GM10266 (cell line): Measurements from ENCODE around the gene TSPAN7.

Experiments used
- DNase-seq: peaks from one replicate; pipeline ENCODE4 v3.0.0; 2012; ENCODE audit errors: extremely low spot score
- TF ChIP-seq, protein P1 (sequence below): IDR thresholded peaks from 2 replicates; pipeline ENCODE4 v1.5.1; 2012; ENCODE audit warnings: mild to moderate bottlenecking, low read depth; ENCODE audit not compliant: control insufficient read depth, insufficient read depth; ENCODE audit errors: missing control alignments

The TSPAN7 gene

DNA sequence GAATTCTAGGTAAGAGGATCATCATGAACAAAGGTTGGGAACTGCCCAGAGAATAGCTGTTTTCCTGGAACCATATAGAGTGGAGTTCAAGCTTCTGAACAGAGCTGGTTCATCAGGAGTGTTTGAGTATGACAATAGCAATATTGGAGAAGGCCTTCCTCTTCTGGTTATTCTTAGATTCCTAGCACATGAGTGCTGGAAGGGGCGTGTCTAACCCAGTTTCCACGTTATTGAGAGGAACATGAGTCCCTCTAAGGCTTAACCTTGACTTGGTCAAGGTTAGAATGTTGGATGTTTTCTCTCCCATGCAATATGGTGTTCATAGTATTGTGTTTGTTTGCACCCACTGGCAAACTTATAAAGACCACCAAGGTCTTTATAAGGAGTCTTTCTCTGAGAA is 101.3 kb downstream of the TSPAN7 start:
- TF ChIP-seq, protein P1, sequence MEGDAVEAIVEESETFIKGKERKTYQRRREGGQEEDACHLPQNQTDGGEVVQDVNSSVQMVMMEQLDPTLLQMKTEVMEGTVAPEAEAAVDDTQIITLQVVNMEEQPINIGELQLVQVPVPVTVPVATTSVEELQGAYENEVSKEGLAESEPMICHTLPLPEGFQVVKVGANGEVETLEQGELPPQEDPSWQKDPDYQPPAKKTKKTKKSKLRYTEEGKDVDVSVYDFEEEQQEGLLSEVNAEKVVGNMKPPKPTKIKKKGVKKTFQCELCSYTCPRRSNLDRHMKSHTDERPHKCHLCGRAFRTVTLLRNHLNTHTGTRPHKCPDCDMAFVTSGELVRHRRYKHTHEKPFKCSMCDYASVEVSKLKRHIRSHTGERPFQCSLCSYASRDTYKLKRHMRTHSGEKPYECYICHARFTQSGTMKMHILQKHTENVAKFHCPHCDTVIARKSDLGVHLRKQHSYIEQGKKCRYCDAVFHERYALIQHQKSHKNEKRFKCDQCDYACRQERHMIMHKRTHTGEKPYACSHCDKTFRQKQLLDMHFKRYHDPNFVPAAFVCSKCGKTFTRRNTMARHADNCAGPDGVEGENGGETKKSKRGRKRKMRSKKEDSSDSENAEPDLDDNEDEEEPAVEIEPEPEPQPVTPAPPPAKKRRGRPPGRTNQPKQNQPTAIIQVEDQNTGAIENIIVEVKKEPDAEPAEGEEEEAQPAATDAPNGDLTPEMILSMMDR: no peak
- no peak for DNase-seq

DNA sequence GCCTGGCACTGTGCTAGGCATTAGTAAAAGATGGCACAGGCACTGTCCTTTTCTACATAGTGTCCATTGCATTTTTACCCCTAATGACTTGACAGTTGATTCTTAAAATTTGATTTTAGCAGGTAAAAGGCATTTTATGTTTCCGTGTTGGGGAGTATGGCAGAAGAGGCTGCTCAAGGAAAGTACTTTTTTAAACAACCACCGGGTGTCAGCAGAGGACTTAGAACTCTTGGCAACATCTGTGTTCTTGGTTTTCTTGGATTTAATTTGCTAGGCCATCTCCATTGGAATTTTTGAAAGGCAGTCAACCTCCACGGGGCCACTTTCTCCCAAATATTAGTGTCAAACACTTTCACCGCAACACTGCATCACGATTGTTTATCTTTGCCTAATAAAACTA is 102.9 kb downstream of the TSPAN7 start:
- no peak for DNase-seq

DNA sequence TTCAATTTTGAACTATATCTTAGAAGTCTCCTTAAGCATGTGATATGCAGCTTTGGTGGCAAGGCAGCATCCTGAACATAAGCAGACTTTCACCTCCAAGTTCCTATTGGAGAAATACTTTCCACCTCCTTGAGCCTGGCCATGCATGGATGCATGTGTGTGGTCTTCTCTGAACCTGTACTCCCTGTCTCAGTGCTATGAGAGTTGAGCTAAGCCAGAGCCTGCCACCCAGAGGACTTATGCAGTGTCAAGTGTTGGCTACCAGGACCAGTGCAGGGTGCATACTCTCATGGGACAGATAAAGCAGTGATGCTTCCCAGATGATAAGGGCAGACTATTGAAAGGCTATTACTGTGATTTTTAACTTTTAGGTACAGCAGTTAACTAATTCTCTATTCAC is 105.6 kb downstream of the TSPAN7 start:
- TF ChIP-seq, protein P1: no peak
- DNase-seq: no peak

More for the DNA sequence above, 102.9 kb downstream of the TSPAN7 start:
- TF ChIP-seq, protein P1: peak; percentile 40

DNA sequence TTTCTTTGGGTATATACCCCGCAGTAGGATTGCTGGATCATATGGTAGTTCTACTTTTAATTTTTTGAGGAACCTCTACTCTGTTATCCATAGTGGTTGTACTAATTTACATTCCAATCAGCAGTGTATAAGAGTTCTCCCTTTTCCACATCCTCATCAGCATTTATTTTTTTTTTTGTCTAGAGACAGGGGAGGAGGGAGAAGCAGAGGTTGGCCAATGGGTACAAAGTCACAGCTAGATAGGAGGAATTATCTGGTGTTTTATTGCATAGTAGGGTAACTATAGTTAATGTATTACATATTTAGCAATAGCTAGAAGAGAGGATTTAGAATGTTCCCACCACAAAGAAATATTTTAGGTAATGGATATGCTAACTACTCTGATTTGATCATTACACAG is 107.4 kb downstream of the TSPAN7 start:
- DNase-seq: no peak
- TF ChIP-seq, protein P1: no peak

DNA sequence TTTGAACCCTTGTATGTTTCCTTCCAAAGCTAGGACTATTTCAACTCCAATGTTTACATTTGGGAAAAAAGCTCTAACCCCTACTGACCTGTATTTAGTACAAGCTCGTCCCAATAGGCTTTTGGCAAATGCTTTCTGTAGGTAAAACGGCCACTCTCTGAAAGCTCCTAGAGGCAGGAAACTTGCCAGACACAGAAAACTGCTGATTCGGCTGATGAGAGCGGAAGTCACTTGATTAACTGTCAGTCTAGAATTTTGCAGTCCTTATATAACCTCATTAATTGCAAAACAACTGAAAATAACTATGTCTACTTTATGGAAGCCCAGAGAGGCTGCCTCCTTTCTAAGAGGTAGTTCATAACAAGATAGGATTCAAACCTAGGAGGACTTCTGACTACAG is 108.1 kb downstream of the TSPAN7 start:
- TF ChIP-seq, protein P1: no peak
- DNase-seq: no peak

DNA sequence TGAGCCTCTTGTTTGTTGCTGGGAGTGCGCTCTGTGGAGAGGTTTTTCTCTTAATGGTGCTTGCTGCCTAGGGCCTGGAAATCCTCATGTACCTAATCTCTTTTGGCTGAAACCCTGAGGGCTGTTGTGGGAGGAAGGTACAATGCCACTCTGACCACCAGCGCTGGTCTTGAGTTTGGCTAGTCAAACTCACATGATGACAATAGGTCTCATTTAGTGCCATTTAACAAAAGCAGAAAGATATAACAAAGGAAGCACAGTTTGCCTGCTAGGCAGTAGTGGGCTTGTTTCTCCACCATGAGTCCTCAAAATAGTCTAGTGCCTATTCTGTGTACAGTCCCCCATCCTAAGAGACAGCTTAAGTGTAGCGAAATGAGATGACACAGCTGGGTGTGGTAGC is 111.3 kb downstream of the TSPAN7 start:
- no peak for DNase-seq
- TF ChIP-seq, protein P1: no peak

DNA sequence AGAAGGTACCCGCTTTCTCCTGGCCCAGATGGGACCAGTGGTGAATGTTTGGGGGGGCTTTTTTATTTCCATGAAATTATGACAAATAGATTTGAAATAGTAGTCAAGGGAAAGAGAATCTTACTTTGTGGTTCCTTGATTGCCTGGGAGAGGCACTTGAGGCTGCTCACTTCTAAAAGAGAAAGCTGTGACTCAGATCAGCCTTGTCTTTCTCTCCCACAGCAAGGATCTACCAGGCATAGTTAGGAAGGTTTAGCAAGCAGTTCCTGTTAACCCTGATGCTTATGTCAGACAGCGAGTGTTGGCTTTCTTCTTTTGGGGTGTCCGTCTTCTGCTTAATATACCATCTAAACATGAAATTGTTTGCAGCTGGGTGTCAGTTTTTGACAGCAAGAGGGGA is 114.5 kb downstream of the TSPAN7 start:
- TF ChIP-seq, protein P1: no peak
- no peak for DNase-seq
